22Rv1 (cell line): Measurements from ENCODE around the gene FAM210A.

Source experiments
- ZFX ChIP-seq: fragments of 450-650 bp; IDR thresholded peaks from 2 replicates; pipeline ENCODE4 v1.6.1; 2017; ENCODE audit warnings: antibody characterized with exemption, borderline replicate concordance
- TF ChIP-seq, protein P1 (sequence below): fragments of 450-650 bp; IDR thresholded peaks from 2 replicates; pipeline ENCODE4 v1.5.1; 2017; ENCODE audit warnings: mild to moderate bottlenecking

GRCh38 chr18:13680612-13681011, 45.7 kb downstream of the FAM210A start:
- TF ChIP-seq, protein P1, sequence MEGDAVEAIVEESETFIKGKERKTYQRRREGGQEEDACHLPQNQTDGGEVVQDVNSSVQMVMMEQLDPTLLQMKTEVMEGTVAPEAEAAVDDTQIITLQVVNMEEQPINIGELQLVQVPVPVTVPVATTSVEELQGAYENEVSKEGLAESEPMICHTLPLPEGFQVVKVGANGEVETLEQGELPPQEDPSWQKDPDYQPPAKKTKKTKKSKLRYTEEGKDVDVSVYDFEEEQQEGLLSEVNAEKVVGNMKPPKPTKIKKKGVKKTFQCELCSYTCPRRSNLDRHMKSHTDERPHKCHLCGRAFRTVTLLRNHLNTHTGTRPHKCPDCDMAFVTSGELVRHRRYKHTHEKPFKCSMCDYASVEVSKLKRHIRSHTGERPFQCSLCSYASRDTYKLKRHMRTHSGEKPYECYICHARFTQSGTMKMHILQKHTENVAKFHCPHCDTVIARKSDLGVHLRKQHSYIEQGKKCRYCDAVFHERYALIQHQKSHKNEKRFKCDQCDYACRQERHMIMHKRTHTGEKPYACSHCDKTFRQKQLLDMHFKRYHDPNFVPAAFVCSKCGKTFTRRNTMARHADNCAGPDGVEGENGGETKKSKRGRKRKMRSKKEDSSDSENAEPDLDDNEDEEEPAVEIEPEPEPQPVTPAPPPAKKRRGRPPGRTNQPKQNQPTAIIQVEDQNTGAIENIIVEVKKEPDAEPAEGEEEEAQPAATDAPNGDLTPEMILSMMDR: peak; percentile 78
- no peak for TF ChIP-seq ZFX
